Central memory CD4-positive, alpha-beta T cell (primary cell): ENCODE results near the gene ALDH2.
"Not testable (repeated sequence)": the region's sequence is repeated elsewhere in the genome, so short reads cannot be mapped to it uniquely, and the experiment has no call there.

ENCODE experiments used
- DNase-seq: peaks from one replicate; pipeline ENCODE4 v3.0.0; 2022

Gene ALDH2

DNA sequence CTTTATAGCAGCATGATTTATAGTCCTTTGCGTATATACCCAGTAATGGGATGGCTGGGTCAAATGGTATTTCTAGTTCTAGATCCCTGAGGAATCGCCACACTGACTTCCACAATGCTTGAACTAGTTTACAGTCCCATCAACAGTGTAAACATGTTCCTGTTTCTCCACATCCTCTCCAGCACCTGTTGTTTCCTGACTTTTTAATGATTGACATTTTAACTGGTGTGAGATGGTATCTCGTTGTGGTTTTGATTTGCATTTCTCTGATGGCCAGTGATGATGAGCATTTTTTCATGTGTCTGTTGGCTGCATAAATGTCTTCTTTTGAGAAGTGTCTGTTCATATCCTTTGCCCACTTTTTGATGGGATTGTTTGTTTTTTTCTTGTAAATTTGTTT lies 62.9 kb downstream of the ALDH2 start:
- DNase-seq: not testable (repeated sequence)

DNA sequence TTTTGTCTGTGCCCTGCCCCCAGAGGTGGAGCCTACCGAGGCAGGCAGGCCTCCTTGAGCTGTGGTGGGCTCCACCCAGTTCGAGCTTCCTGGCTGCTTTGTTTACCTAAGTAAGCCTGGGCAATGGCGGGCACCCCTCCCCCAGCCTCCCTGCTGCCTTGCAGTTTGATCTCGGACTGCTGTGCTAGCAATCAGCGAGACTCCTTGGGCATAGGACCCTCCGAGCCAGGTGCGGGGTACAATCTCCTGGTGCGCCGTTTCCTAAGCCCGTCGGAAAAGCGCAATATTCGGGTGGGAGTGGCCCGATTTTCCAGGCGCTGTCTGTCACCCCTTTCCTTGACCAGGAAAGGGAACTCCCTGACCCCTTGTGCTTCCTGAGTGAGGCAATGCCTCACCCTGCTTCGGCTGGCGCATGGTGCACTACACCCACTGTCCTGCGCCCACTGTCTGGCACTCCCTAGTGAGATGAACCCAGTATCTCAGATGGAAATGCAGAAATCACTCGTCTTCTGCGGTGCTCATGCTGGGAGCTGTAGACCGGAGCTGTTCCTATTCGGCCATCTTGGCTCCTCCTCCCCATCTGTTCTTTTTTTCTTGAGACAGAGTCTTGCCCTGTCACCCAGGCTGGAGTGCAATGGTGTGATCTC lies 68.1 kb downstream of the ALDH2 start:
- DNase-seq: peak; percentile 46

DNA sequence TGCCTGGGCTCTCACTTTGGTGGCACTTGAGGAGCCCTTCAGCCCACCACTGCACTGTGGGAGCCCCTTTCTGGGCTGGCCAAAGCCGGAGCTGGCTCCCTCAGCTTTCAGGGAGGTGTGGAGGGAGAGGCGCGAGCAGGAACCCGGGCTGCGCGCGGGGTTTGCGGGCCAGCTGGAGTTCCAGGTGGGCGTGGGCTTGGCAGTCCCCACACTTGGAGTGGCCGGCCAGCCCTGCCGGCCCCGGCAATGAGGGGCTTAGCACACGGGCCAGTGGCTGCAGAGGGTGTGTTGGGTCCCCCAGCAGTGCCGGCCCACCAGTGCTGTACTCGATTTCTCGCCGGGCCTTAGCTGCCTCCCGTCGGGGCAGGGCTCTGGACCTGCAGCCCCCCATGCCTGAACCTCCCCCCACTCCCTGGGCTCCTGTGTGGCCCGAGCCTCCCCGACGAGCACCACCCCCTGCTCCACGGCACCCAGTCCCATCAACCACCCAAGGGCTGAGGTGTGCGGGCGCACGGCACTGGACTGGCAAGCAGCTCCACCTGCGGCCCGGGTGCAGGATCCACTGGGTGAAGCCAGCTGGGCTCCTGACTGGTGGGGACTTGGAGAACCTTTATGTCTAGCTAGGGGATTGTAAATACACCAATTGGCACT lies 68.9 kb downstream of the ALDH2 start:
- not testable (repeated sequence) for DNase-seq

DNA sequence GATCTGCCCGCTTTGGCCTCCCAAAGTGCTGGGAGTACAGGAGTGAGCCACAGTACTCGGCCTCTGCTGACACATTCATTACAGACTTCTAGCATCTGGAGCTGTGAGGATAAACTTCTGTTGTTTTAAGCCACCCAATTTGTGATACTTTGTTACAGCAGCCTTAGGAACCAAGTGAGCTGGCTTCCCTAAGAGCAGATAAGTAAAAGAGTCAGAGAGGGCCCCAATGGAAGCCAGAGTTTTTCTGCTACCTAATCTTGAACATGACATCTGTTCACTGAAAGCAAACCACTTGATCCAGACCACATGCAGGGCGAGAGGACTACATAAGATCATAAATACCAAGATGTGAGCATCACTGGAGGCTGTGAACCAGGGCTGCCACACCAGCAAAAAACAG lies 71.6 kb downstream of the ALDH2 start:
- no peak for DNase-seq

DNA sequence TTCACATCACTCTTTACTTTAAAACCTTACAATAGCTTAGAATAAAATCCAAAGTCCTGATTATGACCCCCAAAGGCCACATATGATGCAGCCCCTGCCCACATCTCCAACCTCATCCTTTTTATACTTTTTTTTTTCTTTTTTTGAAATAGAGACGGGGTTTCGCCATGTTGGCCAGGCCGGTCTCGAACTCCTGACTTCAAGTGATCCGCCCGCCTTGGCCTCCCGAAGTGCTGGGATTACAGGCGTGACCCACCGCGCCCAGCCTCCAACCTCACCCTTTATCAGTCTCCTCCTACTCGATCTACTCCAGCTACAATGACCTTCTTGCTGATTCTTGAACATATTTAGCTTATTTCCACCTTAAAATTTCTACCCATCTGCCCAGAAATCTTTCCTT lies 74.1 kb downstream of the ALDH2 start:
- DNase-seq: no peak

DNA sequence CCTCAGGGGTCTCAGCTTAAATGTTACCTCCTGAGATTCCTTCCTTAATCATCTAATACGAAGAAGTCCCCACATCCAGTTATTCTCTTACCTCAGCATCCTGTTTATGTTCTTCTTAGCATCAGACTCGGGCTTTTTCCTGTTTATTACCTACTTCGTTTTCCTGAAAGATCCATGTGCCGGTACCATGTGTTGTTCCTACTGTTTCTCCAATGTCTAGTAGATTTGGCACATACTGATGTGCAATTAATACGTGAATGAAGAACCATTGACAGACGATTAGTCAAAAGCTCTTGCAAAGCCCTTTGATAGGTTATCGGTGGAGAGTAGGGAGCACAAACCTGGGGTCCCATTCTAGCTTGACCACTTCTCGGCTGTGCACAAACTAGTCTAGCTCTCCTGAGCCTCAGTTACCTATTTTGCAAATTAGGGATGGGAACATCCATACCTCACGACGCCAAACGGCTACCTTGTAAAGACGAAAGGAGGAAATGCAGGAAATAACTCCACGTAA lies 74.6 kb downstream of the ALDH2 start:
- DNase-seq: no peak

DNA sequence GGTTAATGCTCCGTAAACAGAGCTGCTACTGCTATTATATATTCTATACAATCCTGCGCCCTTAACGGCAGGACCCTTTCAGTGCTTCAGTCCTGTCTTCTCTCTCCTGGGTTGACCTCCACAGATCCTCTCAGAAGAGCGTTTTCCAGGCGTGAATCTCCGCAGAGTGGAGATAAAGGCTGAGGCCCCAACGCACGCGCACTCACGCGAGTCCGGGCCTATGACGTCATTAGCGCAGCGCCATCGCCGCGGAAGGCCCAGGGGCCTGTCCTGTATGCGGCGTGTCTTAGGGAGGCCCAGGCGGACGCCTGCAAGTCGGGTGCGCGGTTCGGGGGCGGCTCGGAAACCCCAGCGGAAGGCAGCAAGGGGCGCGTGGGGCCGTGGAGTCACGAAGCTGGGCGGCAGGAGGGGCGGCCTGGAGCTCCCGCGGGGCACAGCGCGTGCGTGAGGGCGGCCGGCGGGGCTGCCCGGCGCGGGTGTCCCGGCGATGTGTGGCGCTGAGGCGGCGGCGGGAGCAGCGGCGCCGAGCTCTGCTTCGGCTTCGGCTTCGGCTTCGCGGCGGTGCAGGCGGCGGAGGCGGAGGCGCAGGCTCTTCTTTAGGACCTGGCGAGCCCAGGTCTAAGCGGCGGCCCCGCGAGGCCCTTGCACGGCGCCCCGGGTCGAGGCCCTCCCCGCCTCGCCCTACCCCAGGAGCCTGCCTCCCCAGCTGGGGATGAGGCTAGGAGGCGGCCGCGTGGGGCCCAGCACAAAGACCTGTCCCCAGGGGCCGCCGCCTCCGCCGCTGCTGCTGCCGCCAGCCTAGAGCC lies 75.2 kb downstream of the ALDH2 start, which contains the start of gene MAPKAPK5:
Gene MAPKAPK5 (plus strand): TSS at position 479 of the 806 bp plus-strand sequence. CDS start 506 bp downstream, outside the sequence.
- DNase-seq: peak; percentile 96

DNA sequence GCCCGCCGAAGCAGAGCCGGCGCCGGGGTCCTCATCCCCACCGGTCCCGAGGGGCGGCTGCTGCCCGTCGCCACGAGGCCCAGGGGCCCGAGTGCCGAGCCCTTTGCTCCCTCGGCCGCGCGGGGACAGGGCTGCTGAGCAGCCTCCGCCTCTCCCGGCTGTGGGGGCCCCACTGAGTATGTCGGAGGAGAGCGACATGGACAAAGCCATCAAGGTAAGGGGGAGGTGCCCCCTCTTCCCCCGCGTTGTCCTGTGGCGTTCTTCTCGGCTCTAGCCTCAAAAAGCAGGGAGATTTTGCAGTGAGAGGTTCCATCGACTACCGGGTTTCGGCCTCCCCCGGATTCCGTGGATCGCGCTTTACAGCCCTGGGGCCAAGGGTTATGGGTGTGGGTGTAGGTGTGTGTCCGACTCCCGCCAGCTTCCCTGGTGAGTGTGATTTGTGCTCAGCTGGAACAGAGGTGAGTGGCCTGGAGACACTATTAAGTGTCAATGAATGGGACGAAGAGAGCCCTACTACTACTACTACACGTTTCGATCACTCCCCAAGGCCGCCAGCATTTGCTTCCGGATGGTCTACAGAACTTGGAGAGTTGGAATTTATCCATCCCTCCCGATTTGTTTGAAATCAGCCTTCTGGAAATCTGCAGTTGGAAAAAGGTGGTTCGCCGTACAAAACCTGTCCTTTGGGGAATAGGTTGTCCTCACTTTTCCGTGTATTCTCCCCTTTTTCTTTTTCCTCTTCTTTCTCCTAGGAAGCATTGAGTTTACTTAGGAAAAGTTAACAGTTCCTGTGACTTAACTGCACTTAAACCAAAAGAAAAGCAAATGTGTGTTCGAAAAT lies 76.0 kb downstream of the ALDH2 start:
- no peak for DNase-seq

DNA sequence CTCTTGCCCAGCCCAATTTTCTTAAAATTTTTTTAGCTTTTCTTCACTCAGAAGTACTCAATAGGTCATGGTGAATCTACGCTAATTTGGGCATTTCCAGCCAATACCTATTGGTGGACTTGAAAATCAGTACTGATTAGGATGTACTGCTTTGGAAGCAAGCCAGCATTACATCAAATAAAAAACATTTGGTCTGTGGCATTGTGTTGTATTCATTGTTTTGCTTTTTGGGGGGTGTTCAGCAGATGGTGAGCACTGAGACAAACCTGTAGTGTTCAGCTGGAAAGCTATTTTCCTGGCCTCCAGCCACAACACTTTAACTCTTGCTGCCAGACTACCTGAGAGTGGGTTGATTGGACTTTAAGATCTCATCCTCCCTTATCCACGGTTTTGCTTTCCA lies 79.3 kb downstream of the ALDH2 start:
- DNase-seq: no peak

DNA sequence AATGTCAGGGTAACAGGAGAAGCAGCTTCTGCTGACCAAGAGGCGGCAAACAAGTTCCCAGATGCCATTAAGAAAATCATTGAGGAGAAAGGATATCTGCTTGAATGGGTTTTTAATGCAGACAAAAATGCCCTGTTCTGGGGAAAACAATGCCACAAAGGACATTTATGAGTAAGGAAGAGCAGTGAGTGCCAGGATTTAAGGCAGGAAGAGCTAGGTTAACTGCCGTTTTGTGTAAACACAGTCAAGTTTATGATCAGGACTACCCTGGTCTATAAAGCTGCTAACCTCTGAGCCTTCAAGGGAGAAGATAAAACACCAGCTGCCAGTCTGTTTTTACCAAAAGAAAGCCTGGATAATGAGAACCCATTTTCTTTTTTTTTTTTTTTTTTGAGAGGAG lies 83.8 kb downstream of the ALDH2 start:
- no peak for DNase-seq

DNA sequence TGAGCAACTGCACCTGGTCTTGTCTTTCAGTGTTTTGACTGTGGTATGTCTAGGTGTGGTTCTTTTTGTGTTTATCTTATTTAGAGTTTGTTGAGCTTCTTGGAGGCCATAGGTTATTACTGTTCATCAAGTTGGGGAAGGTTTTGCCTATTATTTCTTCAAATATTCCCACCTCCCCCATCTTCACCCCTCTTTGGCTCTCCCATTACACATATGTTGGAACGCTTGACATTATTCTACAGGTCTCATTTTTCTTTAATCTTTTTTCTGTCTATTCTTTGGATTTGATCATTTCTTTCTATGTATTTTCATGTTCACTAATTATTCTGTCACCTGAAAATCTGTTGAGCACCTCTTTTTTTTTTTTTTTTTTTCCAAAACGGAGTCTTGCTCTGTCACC lies 91.5 kb downstream of the ALDH2 start:
- no peak for DNase-seq

DNA sequence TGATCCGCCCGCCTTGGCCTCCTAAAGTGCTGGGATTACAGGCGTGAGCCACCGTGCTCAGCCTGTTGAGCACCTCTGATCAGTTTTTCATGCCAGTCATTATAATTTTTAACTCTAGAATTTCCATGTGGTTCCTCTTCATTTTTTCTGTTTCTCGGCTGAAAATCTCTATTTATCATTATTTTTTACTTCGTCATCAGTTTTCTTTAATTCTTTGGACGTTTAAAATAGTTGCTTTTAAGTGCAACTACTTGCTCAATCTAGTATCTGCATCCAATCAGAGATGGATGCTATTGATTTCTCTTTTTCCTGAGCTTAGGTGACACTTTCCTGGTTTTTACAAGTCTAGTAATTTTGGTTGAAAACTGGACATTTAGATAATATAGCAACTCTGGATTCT lies 92.0 kb downstream of the ALDH2 start:
- DNase-seq: no peak

DNA sequence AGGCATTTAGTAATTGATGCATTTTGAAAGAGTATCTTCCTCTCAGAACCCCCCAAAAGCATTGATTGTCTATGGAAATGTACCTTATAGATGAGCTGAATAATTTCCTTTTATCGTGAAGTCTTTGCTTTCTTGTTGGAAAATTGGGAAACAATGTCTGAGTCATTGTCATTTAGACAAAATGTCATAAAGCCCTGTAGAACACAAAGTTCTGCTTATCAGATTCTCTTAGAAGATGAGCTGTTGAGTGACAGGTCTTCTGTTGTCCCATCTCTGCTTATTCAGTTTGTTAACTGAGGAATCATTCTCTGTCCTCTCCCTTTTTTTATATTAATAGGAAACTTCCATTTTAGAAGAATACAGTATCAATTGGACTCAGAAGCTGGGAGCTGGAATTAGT lies 98.2 kb downstream of the ALDH2 start:
- no peak for DNase-seq
